Measurements from ENCODE around the gene HOXA5.

The HOXA5 gene

GRCh38 chr7:27159266-27160144 lies 16.0 kb upstream of the HOXA5 start:
- no peak for DNase-seq (ENCODE audit: low read depth)

- no peak for DNase-seq (ENCODE audit: low read depth)
Observed at GRCh38 chr7:27158436-27159265, 15.2 kb upstream of the HOXA5 start.

- no peak for DNase-seq (ENCODE audit: low read depth)
Observed at GRCh38 chr7:27157702-27158431, 14.4 kb upstream of the HOXA5 start.

- no peak for DNase-seq (ENCODE audit: low read depth)
Observed at GRCh38 chr7:27156916-27157701, 13.6 kb upstream of the HOXA5 start.

GRCh38 chr7:27156508-27156898 lies 13.0 kb upstream of the HOXA5 start, which contains the start of gene HOXA7:
Gene HOXA7, minus strand, starts transcription at chr7:27156675. Its CDS starts 130 bp downstream, at chr7:27156545.
- no peak for DNase-seq (ENCODE audit: low read depth)

- DNase-seq (ENCODE audit: low read depth), result no peak
Observed at GRCh38 chr7:27155816-27156507, 12.5 kb upstream of the HOXA5 start.

- peak; percentile 53 for DNase-seq (ENCODE audit: low read depth)
Observed at GRCh38 chr7:27154901-27155815, 11.7 kb upstream of the HOXA5 start.

GRCh38 chr7:27154369-27154768 lies 10.9 kb upstream of the HOXA5 start:
- no peak for DNase-seq (ENCODE audit: low read depth)

GRCh38 chr7:27153526-27153925 lies 10.0 kb upstream of the HOXA5 start:
- no peak for DNase-seq (ENCODE audit: low read depth)

GRCh38 chr7:27152816-27153442 lies 9.4 kb upstream of the HOXA5 start:
- no peak for DNase-seq (ENCODE audit: low read depth)

- no peak for DNase-seq (ENCODE audit: low read depth)
Observed at GRCh38 chr7:27151931-27152815, 8.7 kb upstream of the HOXA5 start, which contains the start of gene HOXA3. Gene HOXA3, minus strand, starts transcription at chr7:27152583. Its CDS starts 41,943 bp downstream, at chr7:27110640.

- no peak for DNase-seq (ENCODE audit: low read depth)
Observed at GRCh38 chr7:27151341-27151930, 8.0 kb upstream of the HOXA5 start.

- peak; percentile 32 for DNase-seq (ENCODE audit: low read depth)
Observed at GRCh38 chr7:27150568-27151340, 7.3 kb upstream of the HOXA5 start.

- no peak for DNase-seq (ENCODE audit: low read depth)
Observed at GRCh38 chr7:27149842-27150567, 6.5 kb upstream of the HOXA5 start.

- DNase-seq (ENCODE audit: low read depth), result no peak
Observed at GRCh38 chr7:27148756-27149641, 5.5 kb upstream of the HOXA5 start.
